HG02763 (cell line): ENCODE data around the gene OTUB2.
"Not testable (repeated sequence)": the region's sequence is repeated elsewhere in the genome, so short reads cannot be mapped to it uniquely, and the experiment has no call there.

ENCODE experiments used
- ATAC-seq: cut with Tn5 transposase; IDR thresholded peaks from one replicate; pipeline ENCODE4 v1.9.1; 2021; ENCODE audit warnings: mild to moderate bottlenecking, moderate library complexity; ENCODE audit not compliant: unreplicated experiment

OTUB2 gene

DNA sequence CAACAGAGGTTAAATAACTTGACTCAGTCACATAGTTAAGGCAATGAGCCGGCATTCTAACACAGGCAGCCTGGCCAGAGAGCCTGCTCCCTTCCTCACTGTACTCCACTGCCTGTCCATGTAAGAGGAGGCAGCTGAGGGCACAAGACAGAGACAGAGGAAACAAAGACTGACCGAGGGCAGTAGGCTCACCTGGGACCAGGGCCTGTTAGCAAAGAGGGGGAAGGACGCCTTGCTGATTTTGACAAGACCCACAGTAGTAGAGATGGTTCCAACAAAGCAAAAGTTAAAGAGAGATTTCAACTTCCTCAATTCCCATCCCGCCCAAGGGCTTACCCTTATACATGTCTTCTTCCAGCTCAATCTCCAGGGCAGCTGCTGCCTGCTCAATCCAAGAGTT, 26.5 kb downstream of the OTUB2 start:
- no peak for ATAC-seq

DNA sequence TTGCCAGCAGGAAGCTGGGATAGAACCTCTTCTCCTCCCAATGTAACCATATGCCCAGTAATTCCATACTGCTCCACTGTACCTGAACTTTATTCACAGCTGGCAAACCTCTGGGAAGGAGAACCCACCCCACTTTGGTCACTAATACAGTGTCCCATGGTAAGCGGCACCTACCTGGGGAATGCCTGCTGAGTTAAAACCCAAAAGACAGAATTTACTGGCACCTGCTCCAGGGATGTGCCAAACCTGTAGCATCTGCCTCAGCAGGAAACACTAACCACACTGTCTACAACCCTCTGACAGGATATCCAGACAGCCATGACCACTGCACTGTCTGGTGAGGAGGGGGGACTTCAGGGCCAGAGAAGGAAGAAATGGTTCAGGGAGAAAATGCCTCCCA, 28.3 kb downstream of the OTUB2 start:
- no peak for ATAC-seq

DNA sequence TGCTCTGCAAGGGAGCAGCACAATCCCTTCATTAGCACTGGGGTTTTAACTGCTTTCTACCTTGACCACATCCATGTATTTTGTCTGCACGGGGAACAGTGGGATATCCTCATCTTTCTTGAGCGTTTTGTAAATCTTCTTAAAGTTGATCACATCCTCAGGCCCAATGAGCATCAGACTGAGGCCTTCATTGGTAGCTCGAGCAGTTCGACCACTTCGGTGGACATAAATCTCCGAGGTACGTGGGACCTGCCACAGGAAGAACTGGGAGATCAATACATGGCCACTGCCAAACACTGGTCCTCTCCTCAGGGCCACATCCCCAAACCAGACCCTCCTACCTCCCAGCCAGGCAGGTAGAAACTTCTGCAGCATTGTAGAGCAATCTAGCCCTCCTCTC, 28.8 kb downstream of the OTUB2 start:
- ATAC-seq = no peak

DNA sequence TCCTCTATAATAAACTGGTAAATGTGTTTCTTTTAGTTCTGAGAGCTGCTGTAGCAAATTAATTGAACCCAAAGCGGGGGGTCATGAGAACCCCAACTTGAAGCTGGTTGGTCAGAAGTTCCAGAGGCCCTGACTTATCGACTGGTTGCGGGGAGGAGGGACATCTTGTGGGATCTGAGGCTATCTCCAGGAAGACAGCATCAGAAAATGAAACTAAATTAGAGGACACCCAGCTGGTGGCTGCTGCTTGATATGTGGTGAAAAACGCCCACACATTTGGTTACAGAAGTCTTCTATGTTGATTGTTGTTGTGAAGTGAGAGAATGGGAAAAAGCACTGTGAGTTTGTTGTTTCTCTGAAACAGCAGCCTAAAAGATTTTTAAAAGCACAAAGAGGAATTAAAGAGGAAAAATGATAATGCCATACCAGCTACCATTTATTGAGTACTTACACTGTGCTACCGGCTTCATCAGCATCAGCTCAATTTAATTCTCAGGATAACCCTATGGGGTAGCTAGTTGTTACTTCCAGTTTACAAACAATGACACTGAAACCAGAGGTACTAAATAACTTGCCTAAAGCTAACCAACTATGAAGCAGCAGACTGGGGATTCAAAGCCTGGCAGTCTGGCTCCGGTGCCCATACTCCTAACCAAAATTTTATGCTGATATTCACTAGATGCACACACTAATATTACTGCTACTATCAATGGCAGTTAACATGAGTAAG, 30.6 kb downstream of the OTUB2 start:
- peak; percentile 82 for ATAC-seq

DNA sequence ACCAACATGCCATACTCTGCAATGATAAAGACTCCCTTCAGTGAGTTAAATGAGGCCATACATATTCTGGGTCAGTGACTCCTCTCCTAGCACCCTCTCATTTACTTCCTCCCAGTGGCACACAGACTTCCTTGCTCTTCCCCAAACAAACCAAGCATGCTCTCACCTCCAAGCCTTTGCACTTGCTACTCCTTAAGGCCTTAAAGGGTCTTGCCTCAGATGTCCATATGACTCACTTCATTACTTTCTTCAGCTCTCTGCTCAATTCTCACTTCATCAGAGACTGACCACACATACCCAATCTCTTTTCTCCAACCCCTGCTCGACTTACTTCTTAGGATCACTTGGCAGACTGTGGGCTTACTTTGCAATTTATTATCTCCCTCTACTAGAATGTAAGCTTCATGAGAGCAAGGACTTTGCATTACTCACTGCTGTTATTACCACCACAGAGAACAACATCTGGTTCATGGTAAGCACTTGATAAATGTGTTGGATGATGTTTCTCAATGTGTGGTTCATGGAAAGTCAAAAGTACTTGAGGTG, 32.1 kb downstream of the OTUB2 start:
- ATAC-seq = no peak

DNA sequence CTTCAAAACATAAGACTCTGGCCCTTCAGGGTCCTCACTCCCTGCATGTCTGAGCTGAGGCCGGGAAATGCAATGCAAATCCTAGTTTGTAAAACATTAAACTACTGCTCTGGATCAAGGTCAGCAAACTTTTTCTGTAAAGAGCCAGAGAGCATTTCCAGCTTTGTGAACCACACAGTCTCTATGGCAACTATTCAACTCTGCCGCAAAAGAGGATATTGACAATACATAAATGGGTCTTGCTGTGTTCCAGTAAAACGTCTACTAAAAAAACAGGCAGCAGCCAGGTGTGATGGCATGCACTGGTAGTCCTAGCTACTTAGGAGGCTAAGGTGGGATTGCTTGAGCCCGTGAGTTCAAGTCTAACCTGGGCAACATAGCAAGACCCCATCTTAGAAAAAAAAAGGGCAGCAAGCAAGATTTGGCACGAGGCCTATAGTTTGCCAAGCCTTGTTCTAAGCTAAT, 32.6 kb downstream of the OTUB2 start:
- ATAC-seq = no peak

DNA sequence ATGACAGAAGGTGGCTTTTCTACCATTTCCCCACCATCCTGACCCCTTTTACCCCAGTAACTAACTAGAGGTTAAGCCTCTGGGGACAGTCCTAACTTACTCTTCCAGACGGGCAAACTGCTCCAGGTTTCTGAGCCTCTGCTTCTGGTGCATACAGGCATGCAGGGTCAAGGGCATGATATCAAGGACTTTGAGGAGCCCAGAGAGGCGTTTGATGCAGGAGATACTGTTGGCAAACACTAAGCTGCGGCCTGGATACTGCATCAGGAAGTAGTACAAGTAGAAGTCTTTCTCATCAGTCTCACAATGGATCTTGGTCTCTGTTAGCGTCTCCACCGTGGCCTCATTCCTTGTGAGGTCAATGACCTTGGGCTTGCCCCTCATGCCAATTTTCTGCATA, 33.9 kb downstream of the OTUB2 start:
- no peak for ATAC-seq

DNA sequence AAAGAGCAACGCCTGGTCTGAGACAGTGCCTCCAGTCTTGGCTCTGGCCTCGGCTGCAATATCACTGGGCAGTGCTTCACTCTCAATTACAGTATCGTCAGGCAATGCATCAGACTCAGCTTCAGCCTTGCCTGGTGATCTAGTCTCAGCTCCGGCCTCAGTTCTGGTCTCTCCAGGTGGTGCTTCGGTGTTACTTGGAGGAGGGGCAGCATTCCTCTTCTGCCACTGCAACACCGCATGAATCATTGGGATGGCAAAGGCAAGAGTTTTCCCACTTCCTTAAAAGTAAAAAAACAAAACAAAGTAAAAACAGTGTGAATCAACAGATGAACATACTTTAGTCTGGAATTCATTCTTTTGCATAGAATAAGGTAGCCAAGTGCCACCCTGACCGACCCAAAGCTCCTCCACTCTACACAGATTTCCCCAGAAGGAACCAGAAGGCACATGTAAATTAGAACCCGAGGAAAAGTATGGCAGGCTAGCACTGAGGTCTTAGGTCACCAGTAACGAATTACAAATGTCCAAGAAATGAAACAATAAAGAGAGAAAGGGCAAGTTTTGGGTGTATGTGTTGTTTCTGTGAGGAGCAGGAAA, 36.3 kb downstream of the OTUB2 start:
- ATAC-seq = no peak

DNA sequence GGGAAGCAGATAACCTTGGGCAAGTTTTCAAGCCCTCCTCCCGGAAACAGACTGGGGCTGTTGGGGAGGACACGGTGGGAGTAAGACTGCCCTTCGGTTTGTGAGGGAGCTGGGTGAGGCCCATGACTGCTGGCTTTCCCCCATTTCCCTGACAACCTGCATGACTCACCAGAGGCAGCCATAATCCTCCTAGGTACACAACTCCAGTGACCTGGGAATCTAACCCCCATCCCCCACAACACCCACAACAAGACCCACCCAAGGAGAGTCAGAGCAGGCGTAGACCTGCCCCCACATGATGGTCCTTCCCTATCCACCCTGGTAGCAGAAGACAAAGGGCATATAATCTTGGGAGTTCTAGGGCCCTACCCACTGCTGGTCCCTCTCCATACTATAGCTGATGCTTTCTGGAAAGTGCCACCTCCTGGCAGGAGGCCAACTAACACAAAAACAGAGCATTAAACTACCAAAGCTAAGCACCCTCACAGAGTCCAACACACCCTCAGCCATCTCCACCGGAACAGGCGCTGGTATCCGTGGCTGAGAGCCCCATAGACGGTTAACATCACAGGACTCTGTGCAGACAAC, 40.0 kb downstream of the OTUB2 start:
- ATAC-seq = no peak

DNA sequence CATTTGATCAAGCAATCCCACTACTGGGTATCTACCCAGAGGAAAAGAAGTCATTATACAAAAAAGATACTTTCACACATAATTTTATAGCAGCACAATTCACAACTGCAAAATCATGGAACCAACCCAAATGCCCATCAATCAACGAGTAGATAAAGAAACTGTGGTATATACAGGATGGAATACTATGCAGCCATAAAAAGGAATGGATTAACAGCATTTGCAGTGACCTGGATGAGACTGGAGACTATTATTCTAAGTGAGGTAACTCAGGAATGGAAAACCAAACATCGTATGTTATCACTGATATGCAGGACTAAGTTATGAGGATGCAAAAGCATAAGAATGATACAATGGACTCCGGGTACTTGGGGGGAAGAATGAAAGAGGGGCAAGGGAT, 45.9 kb downstream of the OTUB2 start:
- not testable (repeated sequence) for ATAC-seq

DNA sequence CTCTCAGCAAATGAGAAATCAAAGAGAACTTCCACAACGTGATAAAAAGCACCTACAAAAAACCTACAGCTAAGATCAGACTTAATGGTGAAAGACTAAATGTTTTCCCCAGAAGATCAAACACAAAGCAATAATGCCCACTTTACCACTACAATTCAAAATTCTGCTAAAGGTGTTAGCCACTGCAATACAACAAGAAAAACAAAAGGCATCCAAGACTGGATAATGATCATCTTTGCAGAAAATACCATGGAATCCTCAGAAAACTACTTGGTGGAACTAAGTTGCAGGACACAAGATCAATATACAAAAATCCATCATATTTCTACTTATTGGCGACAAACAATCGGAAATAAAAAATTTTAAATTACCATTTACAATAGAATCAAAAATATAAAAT, 48.4 kb downstream of the OTUB2 start:
- no peak for ATAC-seq

DNA sequence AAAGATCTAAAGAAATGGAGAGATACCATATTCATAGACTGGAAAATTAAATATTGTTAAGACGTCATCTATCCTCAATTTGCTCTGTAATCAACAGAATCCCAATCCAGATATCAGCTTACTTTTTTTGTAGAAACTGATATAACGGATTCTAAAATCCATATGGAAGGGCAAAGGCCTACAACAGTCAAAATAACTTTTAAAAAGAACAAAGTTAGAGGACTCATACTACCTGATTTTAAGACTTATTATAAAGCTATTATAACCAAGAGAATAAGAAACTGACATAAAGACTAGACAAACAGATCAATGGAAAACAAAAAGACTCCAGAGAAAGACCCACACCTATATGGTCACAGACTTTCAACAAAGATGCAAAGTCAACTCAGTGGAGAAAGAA, 48.9 kb downstream of the OTUB2 start:
- ATAC-seq = no peak

DNA sequence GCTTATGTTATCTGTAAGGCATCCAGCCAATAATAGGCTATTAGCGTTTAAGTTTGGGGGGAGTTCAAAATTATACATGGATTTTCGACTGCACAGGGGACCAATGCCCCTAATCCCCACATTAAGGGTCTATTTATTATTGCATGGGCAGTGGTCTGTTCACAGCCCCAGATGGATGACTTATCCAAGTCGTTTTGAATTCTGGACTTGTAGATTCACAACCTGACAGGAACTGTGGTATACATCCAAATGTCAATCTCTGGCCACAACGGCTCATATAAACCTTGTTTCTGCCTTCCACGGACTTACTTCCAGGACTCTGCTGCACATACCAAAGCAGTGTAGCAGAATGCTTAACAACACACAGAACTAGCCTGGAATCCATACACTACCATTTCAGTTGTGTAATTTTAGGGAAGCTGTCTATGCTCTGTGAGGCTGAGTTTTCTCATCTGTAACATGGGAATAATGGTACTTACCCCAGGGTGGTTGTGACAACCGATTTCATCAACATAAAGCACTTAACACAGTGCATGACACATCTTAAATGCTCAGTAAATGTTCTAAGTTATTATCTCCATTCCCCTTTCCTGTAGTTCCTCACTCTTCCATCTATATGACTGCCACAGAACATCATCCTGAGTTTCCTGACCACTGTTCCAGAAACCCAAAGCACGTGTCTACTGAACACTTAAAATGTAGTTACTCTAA, 51.1 kb downstream of the OTUB2 start:
- ATAC-seq = no peak

DNA sequence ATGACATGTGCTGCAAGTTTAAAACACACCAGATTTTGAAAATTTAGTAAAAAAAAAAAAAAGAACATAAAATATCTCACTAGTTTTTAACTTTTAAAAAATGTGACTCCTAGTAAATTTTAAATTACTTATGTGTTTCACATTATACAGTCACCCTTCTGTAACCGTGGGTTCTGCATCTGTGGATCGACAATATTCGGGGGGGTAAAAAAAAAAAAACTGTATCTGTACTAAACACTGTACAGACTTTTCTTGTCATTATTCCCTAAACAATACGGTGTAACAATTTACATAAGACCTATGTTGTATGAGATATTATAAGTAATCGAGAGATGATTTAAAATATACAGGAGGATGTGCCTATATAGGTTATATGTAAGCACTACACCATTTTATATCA, 51.7 kb downstream of the OTUB2 start:
- ATAC-seq = no peak

DNA sequence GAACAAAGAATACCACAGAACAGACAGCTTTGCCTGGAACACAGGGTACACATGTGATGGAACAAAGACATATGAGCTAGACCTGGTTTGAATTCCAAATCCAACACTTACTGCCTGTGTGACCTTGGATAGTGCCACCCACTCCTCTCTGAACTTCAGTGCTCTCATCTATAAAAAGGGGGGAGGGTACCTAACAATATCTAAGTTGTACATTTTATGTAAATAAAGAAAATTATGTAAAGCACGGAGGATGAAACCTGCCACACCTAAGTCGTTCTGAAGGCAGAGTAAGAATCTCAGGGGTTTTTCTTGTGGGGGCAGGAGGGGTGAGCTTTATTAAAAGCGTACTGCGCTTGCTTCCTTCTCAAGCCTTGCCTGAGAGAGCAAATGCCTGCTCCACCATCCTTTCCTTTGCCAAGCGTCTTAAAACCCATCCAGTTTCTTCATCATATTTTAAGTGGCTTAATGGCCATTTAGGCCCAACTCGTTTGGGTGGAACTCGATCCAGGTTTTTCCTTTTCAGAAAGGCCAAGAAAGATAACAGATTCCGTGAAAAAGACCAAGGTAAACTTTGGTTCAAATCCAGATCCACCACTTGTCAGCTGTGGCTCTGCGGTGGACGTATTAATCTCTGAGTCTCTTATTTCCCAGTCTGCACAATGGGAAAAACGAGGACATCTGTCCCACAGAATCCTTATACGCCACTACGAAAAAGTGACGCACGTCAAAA, 53.9 kb downstream of the OTUB2 start:
- no peak for ATAC-seq

DNA sequence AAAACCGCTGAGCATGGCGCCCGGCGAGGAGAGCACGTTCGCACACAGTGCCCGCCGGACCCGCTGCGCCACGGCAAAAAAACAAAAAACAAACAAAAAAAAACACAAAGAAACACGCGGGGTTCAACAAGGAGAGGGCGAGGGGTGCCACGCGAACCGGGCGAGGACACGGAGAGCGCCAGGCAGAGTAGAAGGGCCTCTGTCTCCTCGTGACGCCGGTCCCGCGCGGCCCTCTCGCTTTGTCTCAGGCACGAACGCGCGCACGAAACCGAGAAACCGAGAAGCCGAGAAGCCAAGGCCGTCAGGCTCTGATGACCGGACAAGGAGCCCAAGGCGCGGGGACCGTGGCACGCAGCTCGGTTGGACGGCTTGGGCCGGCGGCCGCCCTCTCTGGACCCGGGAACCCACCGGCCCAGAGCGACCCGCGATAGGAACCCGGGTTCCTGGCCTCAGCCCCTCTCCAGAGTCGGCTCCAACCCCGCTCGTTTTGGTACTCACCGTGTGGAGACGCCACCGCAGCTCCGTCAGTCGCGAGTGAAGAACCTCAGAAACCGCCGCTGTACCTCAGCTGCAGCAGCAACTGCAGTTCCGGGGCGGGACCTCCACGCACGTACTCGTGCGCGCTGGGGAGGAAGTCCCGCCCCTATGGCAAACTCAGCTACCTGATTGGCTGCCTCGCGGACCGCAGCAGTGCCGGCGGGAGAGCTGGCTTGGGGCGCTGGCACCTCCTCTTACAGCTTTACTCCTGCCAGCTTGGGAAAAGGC, 54.7 kb downstream of the OTUB2 start, which contains the start of the genes DDX24 and IFI27L1:
TSS of gene DDX24 (minus strand) at position 582 of the 765 bp plus-strand sequence. CDS start 1,460 bp downstream, outside the sequence.
TSS of gene IFI27L1 (plus strand) at position 690 of the 765 bp plus-strand sequence. CDS start 15,628 bp downstream, outside the sequence.
- peak; percentile 99 for ATAC-seq

DNA sequence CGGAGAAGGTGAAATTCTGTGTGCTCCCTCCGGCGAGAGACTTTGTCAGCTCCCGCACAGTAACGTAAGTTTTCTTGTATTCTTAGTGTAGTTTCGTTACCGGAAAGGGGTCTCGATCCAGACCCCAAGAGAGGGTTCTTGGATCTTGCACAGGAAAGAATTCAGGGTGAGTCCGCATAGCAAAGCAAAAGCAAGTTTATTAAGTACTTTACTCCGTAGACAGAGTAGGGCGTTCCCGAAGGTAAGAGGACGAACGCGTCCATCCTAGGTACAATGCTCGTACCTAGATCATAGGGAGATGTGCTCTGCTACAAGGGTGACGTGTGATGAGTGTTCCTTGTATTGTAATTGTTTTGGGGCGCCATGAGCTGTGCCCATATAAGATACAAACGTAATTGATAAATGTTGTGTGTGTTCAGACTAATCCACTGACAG, 55.3 kb downstream of the OTUB2 start:
- ATAC-seq = peak; percentile 6

DNA sequence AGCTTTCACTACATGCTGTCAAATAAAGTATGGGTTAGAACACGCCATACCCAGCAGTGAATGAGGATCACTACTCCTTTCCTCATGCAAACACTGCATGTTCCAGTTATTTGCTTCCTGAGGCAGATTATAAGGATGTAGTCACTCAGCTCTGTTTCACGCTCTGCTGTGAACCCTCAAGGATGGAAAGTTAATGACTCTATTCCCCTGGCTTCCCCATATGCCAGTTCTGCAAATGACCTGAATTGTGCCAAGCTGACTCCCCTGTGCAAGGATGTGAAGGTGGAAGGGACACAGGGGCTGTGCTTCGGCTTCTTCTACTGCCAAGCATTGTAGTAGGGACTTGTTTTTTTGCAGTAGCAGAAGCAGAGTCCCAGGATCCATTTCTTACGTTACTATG, 61.8 kb downstream of the OTUB2 start:
- no peak for ATAC-seq

DNA sequence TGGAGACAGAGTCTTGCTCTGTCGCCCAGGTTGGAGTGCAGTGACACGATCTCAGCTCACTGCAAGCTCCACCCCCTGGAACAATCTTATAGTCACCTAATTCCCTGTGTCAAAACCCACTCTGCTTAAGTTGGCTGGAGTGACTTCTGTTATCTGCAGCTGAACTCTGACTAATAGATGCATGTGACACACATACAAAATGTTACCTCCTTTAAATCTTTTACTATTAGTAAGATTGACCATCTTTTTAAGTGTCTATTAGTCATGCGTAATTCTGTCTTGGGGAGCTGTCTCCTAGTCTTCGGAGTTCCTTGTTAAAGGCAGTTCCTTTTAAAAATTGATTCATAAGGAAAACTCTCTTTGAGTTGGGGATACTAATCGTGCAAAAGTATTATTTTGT, 62.4 kb downstream of the OTUB2 start:
- ATAC-seq = no peak

DNA sequence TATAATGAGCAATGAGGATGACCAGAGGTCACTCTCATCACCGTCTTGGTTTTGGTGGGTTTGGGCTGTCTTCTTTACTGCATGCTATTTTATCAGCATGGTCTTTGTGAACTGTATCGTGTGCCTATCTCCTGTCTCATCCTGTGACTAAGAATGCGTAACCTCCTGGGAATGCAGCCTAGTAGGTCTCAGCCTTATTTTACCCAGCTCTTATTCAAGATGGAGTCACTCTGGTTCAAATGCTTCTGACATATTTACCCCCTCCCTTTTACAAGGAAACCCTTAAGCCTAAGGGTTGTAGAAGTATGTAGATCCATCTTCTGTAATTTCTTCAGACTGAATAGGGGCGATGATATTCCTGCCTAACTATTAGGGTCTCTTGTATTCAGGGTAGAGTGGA, 63.3 kb downstream of the OTUB2 start:
- no peak for ATAC-seq
